Common myeloid progenitor, CD34-positive (primary cell): ENCODE data around the gene MAP3K20.

ENCODE experiments used
- CTCF ChIA-PET: fragments of 350-600 bp; sonication (Branson Sonifier 250); formaldehyde crosslinking; loops from one replicate; lab custom pipeline; 2021; ENCODE audit warnings: antibody characterized with exemption; lab: Charles Lee
- POLR2A ChIA-PET: fragments of 350-600 bp; sonication (Branson Sonifier 250); formaldehyde crosslinking; loops from one replicate; lab custom pipeline; 2021; ENCODE audit warnings: antibody characterized with exemption; lab: Charles Lee
- DNase-seq, 3 donors: peaks; one replicate each; pipeline versions ENCODE4 v3.0.0 to v3.0.0-alpha.2; 2013
- H3K27ac ChIP-seq, 2 experiments: 1 replicate in 1 of 2; 2 replicates in 1 of 2; pipeline ENCODE4 v1.7.0; 2013; ENCODE audit warnings: inconsistent platforms in 2 of 2, low read length in 2 of 2, mild to moderate bottlenecking in 2 of 2, low read depth in 1 of 2, moderate library complexity in 1 of 2; ENCODE audit not compliant: severe bottlenecking in 2 of 2, insufficient read depth in 1 of 2, poor library complexity in 1 of 2
- H3K27me3 ChIP-seq, 5 experiments: replicated peaks in 2 of 5; 1 replicate in 3 of 5; 2 replicates in 2 of 5; pipeline versions ENCODE4 v1.6.1 to v1.7.0; 2013; ENCODE audit warnings: low read length in 4 of 5, mild to moderate bottlenecking in 2 of 5, moderate library complexity in 2 of 5, inconsistent platforms in 1 of 5; ENCODE audit not compliant: insufficient read depth in 5 of 5, control insufficient read depth in 4 of 5
- H3K36me3 ChIP-seq, 4 experiments: 1 replicate in 2 of 4; 2 replicates in 2 of 4; pipeline versions ENCODE4 v1.6.1 to v1.7.0; 2013; ENCODE audit warnings: low read length in 3 of 4, control low read depth in 1 of 4, mild to moderate bottlenecking in 1 of 4; ENCODE audit not compliant: control insufficient read depth in 4 of 4, insufficient read depth in 4 of 4
- H3K4me1 ChIP-seq, 4 experiments: 1 replicate in 3 of 4; 2 replicates in 1 of 4; pipeline versions ENCODE4 v1.6.1 to v1.7.1; 2013; ENCODE audit warnings: low read length in 3 of 4, mild to moderate bottlenecking in 3 of 4, control low read depth in 1 of 4, inconsistent platforms in 1 of 4, moderate library complexity in 1 of 4; ENCODE audit not compliant: control insufficient read depth in 4 of 4, insufficient read depth in 4 of 4; ENCODE audit errors: control extremely low read depth in 1 of 4
- H3K4me3 ChIP-seq, 7 experiments: 1 replicate in 4 of 7; 2 replicates in 3 of 7; pipeline versions ENCODE4 v1.5.1 to v1.7.0; 2013; ENCODE audit warnings: mild to moderate bottlenecking in 7 of 7, low read length in 6 of 7, moderate library complexity in 6 of 7, inconsistent platforms in 2 of 7, low read depth in 2 of 7, control low read depth in 1 of 7; ENCODE audit not compliant: insufficient read depth in 4 of 7, control insufficient read depth in 1 of 7; ENCODE audit errors: extremely low read depth in 1 of 7
- H3K9me3 ChIP-seq, 5 experiments: 1 replicate in 4 of 5; 2 replicates in 1 of 5; pipeline versions ENCODE4 v1.6.1 to v1.7.1; 2013; ENCODE audit warnings: low read length in 4 of 5, mild to moderate bottlenecking in 2 of 5, inconsistent platforms in 1 of 5, low read depth in 1 of 5, moderate library complexity in 1 of 5; ENCODE audit not compliant: control insufficient read depth in 4 of 5, insufficient read depth in 2 of 5; ENCODE audit errors: control extremely low read depth in 1 of 5
- WGBS: methylation state at CpG from one replicate; pipeline ENCODE4 v1.1.5; 2013; ENCODE audit not compliant: insufficient coverage; 5-methylcytosine and 5-hydroxymethylcytosine counted together

Gene MAP3K20

GRCh38 chr2:173311844-173312606, 236.4 kb downstream of the MAP3K20 start:
- ChIA-PET POLR2A (no interaction called here), CTCF (no interaction called here)
- Histone ChIP-seq H3K36me3 (no peaks in the 10 kb centered on the region), H3K27me3 (no peaks in the 10 kb centered on the region), H3K4me3 (no peak overlapping the region), H3K27ac (no peak overlapping the region), H3K9me3 (peaks cover 0 to 3% (median 2%) of the 10 kb centered on the region in 5 experiments), H3K4me1 (no peaks in the 10 kb centered on the region)
- 98% methylated on average over 7 of the region's 9 CpGs for WGBS
- DNase-seq, result no peak
